NCI-H2081 treated with DMSO at 0.1 percent for 48 hours (cell line): ENCODE data around the gene RANBP9.

ENCODE experiments used
- DNase-seq: peaks from one replicate; lab custom pipeline; 2025; lab: John Stamatoyannopoulos, UW

RANBP9 gene

GRCh38 chr6:13653296-13653695 lies 58.3 kb downstream of the RANBP9 start:
- no peak for DNase-seq

- no peak for DNase-seq
Observed at GRCh38 chr6:13649393-13649792, 62.2 kb downstream of the RANBP9 start.

- no peak for DNase-seq
Observed at GRCh38 chr6:13648850-13649249, 62.8 kb downstream of the RANBP9 start.

- no peak for DNase-seq
Observed at GRCh38 chr6:13643125-13643524, 68.5 kb downstream of the RANBP9 start.

GRCh38 chr6:13641315-13641714 lies 70.3 kb downstream of the RANBP9 start:
- DNase-seq: no peak

GRCh38 chr6:13638626-13639025 lies 73.0 kb downstream of the RANBP9 start:
- no peak for DNase-seq

GRCh38 chr6:13638014-13638413 lies 73.6 kb downstream of the RANBP9 start:
- DNase-seq: no peak

- no peak for DNase-seq
Observed at GRCh38 chr6:13635948-13636658, 75.5 kb downstream of the RANBP9 start.

- DNase-seq: no peak
Observed at GRCh38 chr6:13633343-13633742, 78.3 kb downstream of the RANBP9 start.

GRCh38 chr6:13630499-13630898 lies 81.1 kb downstream of the RANBP9 start:
- no peak for DNase-seq

- DNase-seq: no peak
Observed at GRCh38 chr6:13629459-13630116, 82.0 kb downstream of the RANBP9 start.

GRCh38 chr6:13624871-13625288 lies 86.8 kb downstream of the RANBP9 start:
- no peak for DNase-seq

- DNase-seq: no peak
Observed at GRCh38 chr6:13617066-13617465, 94.6 kb downstream of the RANBP9 start.

- no peak for DNase-seq
Observed at GRCh38 chr6:13615792-13616120, 95.9 kb downstream of the RANBP9 start.

- peak; percentile 79 for DNase-seq
Observed at GRCh38 chr6:13614926-13615791, 96.5 kb downstream of the RANBP9 start, which contains the start of gene NOL7. Gene NOL7, plus strand, starts transcription at chr6:13615335. Its CDS starts 24 bp downstream, at chr6:13615359.

- DNase-seq: no peak
Observed at GRCh38 chr6:13614126-13614925, 97.3 kb downstream of the RANBP9 start.

- DNase-seq: no peak
Observed at GRCh38 chr6:13613029-13613594, 98.5 kb downstream of the RANBP9 start.

- no peak for DNase-seq
Observed at GRCh38 chr6:13611715-13612114, 99.9 kb downstream of the RANBP9 start.

GRCh38 chr6:13605634-13606033 lies 106.0 kb downstream of the RANBP9 start:
- DNase-seq: no peak

GRCh38 chr6:13604546-13605416 lies 106.9 kb downstream of the RANBP9 start:
- DNase-seq: no peak

GRCh38 chr6:13604135-13604534 lies 107.5 kb downstream of the RANBP9 start:
- no peak for DNase-seq
